Measurements from ENCODE around the gene LRP4. TPM values are rescaled to one million over a fixed set of nuclear protein-coding genes. Genes with fewer than 3 reads are reported as not detected.
"Not testable (repeated sequence)": the region's sequence is repeated elsewhere in the genome, so short reads cannot be mapped to it uniquely, and the experiment has no call there.

LRP4 gene, protein sequence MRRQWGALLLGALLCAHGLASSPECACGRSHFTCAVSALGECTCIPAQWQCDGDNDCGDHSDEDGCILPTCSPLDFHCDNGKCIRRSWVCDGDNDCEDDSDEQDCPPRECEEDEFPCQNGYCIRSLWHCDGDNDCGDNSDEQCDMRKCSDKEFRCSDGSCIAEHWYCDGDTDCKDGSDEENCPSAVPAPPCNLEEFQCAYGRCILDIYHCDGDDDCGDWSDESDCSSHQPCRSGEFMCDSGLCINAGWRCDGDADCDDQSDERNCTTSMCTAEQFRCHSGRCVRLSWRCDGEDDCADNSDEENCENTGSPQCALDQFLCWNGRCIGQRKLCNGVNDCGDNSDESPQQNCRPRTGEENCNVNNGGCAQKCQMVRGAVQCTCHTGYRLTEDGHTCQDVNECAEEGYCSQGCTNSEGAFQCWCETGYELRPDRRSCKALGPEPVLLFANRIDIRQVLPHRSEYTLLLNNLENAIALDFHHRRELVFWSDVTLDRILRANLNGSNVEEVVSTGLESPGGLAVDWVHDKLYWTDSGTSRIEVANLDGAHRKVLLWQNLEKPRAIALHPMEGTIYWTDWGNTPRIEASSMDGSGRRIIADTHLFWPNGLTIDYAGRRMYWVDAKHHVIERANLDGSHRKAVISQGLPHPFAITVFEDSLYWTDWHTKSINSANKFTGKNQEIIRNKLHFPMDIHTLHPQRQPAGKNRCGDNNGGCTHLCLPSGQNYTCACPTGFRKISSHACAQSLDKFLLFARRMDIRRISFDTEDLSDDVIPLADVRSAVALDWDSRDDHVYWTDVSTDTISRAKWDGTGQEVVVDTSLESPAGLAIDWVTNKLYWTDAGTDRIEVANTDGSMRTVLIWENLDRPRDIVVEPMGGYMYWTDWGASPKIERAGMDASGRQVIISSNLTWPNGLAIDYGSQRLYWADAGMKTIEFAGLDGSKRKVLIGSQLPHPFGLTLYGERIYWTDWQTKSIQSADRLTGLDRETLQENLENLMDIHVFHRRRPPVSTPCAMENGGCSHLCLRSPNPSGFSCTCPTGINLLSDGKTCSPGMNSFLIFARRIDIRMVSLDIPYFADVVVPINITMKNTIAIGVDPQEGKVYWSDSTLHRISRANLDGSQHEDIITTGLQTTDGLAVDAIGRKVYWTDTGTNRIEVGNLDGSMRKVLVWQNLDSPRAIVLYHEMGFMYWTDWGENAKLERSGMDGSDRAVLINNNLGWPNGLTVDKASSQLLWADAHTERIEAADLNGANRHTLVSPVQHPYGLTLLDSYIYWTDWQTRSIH (N-terminal part only)
- total RNA-seq (under 1 TPM; 0.27 to 0.35 TPM), polyA plus RNA-seq (not detected)

DNA sequence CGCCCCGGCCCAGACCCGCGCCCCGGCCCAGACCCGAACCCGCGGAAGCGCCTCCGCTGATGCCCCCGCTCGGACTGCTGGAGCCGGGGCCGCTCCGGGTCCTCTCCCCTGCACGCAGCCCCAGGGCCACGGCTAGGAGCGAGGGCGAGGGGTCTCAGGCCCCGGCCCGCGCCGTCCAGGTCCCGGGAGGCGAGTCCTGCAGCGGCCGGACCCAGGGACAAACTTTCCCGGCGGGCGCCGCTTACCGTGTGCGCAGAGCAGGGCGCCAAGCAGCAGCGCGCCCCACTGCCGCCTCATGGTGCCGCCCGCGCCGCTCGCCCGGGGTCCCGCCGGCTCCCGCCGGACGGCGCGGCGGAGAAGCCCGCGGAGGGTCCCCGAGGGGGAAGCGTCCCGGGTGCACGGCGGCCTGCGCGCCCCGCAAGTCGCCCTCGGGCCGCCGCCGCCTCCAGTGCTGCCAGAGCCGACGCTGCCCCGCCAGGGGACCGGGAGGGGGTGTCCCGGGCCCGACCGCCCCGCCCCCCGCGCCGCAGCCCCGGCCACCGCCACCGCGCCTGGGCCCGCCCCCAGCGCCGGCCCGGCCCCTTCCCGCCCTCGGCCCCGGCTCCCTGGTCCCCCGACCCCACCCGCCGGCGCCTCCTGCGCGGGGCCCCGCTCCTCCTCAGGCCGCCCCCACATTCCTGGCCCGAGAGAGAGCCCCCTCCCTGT is at the start of gene LRP4:
TSS of gene LRP4 (minus strand) at position 468 of the 705 bp plus-strand sequence. CDS start at position 297, 171 bp downstream.
- Mint-ChIP-seq H3K9me3 (no peaks in the 10 kb centered on the region), H3K27me3 (peaks cover 34 to 58% of the 10 kb centered on the region in 2 donors), H3K36me3 (no peaks in the 10 kb centered on the region), H3K4me3 (peak within 1 kb of the TSS; percentile 77 to 90 (median 81)), H3K27ac (peak within 1 kb of the TSS in 4 of 8 donors; percentile 13 to 94 (median 61)), H3K4me1 (peaks cover 28 to 32% (median 28%) of the 10 kb centered on the region in 3 donors)
- Histone ChIP-seq H3K4me3 (ENCODE audit: low read length) (peak within 1 kb of the TSS; percentile 66), H3K36me3 (ENCODE audit: insufficient read depth, low read length) (no peaks in the 10 kb centered on the region), H3K9me3 (ENCODE audit: low read length) (no peaks in the 10 kb centered on the region), H3K27ac (ENCODE audit: low read depth, low read length) (no peak within 1 kb of the TSS), H3K4me1 (ENCODE audit: insufficient read depth, low read length) (peaks cover 20% of the 10 kb centered on the region), H3K27me3 (ENCODE audit: insufficient read depth, low read length, poor library complexity, severe bottlenecking) (peaks cover 52% of the 10 kb centered on the region)
- ChIA-PET POLR2A (no interaction called here), CTCF (no interaction called here)
- peak in 4 of 5 donors; percentile 15 to 38 (median 30) for DNase-seq

DNA sequence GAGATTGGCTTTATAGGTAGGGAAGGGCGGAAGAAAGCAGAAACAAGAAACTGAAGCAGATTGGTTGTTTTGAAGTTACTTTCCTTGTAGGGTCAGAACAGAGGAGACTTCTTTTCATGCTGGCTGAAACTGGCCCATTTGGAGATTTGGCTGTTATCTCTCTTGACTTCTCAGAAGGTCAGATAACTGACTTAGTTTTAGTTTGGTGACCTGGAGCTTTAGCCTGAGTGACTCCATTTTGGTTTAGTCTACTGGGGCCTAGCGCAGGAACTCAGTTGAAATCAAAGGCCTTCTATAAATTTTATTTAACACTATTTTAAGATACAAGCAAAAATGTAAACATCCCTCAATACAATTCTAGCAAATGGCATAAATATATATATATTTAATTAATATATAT is 49.6 kb upstream of the LRP4 start:
- H3K4me1 ChIP-seq (ENCODE audit: insufficient read depth, low read length): no peaks in the 10 kb centered on the region
- H3K4me3 Mint-ChIP-seq: no peak overlapping the region
- H3K9me3 Mint-ChIP-seq: no peaks in the 10 kb centered on the region
- ChIA-PET CTCF (no interaction called here), POLR2A (no interaction called here)
- no peaks in the 10 kb centered on the region for H3K4me1 Mint-ChIP-seq
- H3K9me3 ChIP-seq (ENCODE audit: low read length): no peaks in the 10 kb centered on the region
- no peaks in the 10 kb centered on the region for H3K27me3 ChIP-seq (ENCODE audit: insufficient read depth, low read length, poor library complexity, severe bottlenecking)
- no peak overlapping the region for H3K27ac ChIP-seq (ENCODE audit: low read depth, low read length)
- peaks cover 3 to 6% (median 4%) of the 10 kb centered on the region in 3 donors for H3K36me3 Mint-ChIP-seq
- DNase-seq: no peak
- peaks cover 0 to under 1% of the 10 kb centered on the region in 2 donors for H3K27me3 Mint-ChIP-seq
- H3K4me3 ChIP-seq (ENCODE audit: low read length): no peak overlapping the region
- no peaks in the 10 kb centered on the region for H3K36me3 ChIP-seq (ENCODE audit: insufficient read depth, low read length)
- no peak overlapping the region for H3K27ac Mint-ChIP-seq

DNA sequence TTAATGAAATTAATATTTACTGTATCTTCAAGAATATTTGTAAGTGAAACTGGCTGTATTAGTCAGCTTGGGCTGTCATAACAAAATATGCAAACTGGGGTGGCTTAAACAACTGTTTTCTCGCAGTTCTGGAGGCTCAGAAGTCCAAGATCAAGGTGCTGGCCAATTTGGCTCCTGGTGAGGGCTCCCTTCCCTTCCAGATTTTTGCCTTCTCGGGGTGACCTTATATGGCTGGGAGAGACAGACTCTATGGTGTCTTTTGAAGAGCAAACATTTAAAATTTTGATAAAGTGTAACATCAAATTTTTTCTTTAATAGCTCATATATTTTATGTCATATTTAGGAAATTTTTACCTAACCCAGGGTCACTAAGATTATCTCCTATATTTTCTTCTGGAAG is 48.4 kb upstream of the LRP4 start:
- ChIA-PET POLR2A (no interaction called here), CTCF (no interaction called here)
- Histone ChIP-seq H3K36me3 (ENCODE audit: insufficient read depth, low read length) (no peaks in the 10 kb centered on the region), H3K4me3 (ENCODE audit: low read length) (no peak overlapping the region), H3K27ac (ENCODE audit: low read depth, low read length) (no peak overlapping the region), H3K27me3 (ENCODE audit: insufficient read depth, low read length, poor library complexity, severe bottlenecking) (no peaks in the 10 kb centered on the region), H3K4me1 (ENCODE audit: insufficient read depth, low read length) (no peaks in the 10 kb centered on the region), H3K9me3 (ENCODE audit: low read length) (no peaks in the 10 kb centered on the region)
- no peaks in the 10 kb centered on the region for H3K4me1 Mint-ChIP-seq
- H3K27ac Mint-ChIP-seq: no peak overlapping the region
- no peak overlapping the region for H3K4me3 Mint-ChIP-seq
- peaks cover 8 to 9% (median 8%) of the 10 kb centered on the region in 3 donors for H3K36me3 Mint-ChIP-seq
- H3K27me3 Mint-ChIP-seq: peaks cover 0 to 2% of the 10 kb centered on the region in 2 donors
- DNase-seq: no peak
- peaks cover 0 to 2% (median 0%) of the 10 kb centered on the region in 5 donors for H3K9me3 Mint-ChIP-seq

DNA sequence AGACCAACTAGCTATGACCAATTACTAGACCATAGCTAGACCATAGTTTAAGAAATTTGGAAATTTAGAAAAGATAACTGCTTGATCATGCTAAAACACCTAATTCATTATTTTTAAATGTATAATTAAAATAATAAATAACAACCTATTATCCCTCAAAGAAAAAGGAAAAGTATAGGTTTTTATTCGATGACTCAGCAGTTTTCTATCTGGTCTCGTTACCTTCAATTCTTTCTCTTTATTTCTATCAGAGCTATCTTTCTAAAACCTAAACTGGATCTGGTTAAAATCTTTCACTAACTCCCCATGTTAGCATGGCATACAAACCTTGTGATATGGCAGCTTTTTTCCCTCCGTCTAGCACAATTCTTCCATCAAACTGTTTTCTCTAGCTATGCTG is 45.5 kb upstream of the LRP4 start:
- Mint-ChIP-seq H3K27me3 (peaks cover 0 to 2% of the 10 kb centered on the region in 2 donors), H3K27ac (no peak overlapping the region), H3K9me3 (peaks cover 0 to 6% (median 2%) of the 10 kb centered on the region in 5 donors), H3K4me1 (no peaks in the 10 kb centered on the region), H3K36me3 (peaks cover 16 to 31% (median 28%) of the 10 kb centered on the region in 3 donors), H3K4me3 (no peak overlapping the region)
- H3K27me3 ChIP-seq (ENCODE audit: insufficient read depth, low read length, poor library complexity, severe bottlenecking): no peaks in the 10 kb centered on the region
- H3K4me3 ChIP-seq (ENCODE audit: low read length): no peak overlapping the region
- DNase-seq: no peak
- H3K9me3 ChIP-seq (ENCODE audit: low read length): no peaks in the 10 kb centered on the region
- H3K27ac ChIP-seq (ENCODE audit: low read depth, low read length): no peak overlapping the region
- H3K36me3 ChIP-seq (ENCODE audit: insufficient read depth, low read length): no peaks in the 10 kb centered on the region
- CTCF ChIA-PET: interaction anchor here (1.5 kb wide), 1 partner anchor 410 kb away, joined by 3 read pairs; no protein-coding TSS in a partner anchor
- POLR2A ChIA-PET: no interaction called here
- H3K4me1 ChIP-seq (ENCODE audit: insufficient read depth, low read length): no peaks in the 10 kb centered on the region

DNA sequence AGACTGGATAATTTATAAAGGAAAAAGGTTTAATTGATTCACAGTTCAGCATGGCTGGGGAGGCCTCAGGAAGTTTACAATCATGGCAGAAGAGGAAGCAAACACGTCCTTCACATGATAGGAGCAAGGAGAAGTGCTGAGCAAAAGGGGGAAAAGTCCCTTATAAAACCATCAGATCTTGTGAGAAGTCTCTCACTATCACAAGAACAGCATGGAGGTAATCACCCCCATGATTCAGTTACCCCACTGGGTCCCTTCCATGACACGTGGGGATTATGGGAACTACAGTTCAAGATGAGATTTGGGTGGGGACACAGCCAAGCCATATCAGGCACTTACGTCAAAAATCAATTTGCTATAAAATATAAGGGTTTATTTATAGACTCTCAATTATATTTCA is 43.5 kb upstream of the LRP4 start:
- H3K4me3 Mint-ChIP-seq; H3K27me3 ChIP-seq (ENCODE audit: insufficient read depth, low read length, poor library complexity, severe bottlenecking); H3K27me3 Mint-ChIP-seq; CTCF ChIA-PET; DNase-seq; H3K4me3 ChIP-seq (ENCODE audit: low read length); H3K27ac ChIP-seq (ENCODE audit: low read depth, low read length); H3K36me3 ChIP-seq (ENCODE audit: insufficient read depth, low read length); H3K9me3 ChIP-seq (ENCODE audit: low read length); H3K4me1 Mint-ChIP-seq; POLR2A ChIA-PET; H3K9me3 Mint-ChIP-seq; H3K4me1 ChIP-seq (ENCODE audit: insufficient read depth, low read length); H3K27ac Mint-ChIP-seq: not testable (repeated sequence)
- peaks cover 20 to 36% (median 35%) of the 10 kb centered on the region in 3 donors for H3K36me3 Mint-ChIP-seq

DNA sequence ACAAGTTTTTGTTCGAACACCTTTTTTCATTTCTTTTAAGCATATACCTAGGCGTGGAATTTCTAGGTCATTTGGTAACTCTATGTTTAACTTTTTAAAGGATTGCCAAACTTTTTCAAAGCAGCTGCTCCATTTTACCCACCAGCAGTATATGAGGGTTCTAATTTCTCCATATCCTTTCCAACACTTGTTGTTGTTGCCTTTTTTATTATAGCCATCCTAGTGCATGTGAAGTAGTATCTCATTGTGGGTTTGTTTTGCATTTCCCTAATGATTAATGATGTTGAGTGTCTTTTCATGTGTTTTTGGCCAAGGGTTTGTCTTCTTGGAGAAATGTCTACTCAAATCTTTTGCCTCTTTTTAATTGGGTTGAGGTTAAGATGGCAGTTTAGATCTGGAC is 42.7 kb upstream of the LRP4 start:
- H3K27me3 ChIP-seq (ENCODE audit: insufficient read depth, low read length, poor library complexity, severe bottlenecking): no peaks in the 10 kb centered on the region
- Mint-ChIP-seq H3K9me3 (peaks cover 4 to 9% (median 6%) of the 10 kb centered on the region in 5 donors), H3K36me3 (peaks cover 20 to 36% (median 35%) of the 10 kb centered on the region in 3 donors), H3K27ac (no peak overlapping the region), H3K4me1 (no peaks in the 10 kb centered on the region), H3K27me3 (peaks cover 0 to 2% of the 10 kb centered on the region in 2 donors), H3K4me3 (no peak overlapping the region)
- H3K36me3 ChIP-seq (ENCODE audit: insufficient read depth, low read length): no peaks in the 10 kb centered on the region
- H3K9me3 ChIP-seq (ENCODE audit: low read length): no peaks in the 10 kb centered on the region
- ChIA-PET POLR2A (no interaction called here), CTCF (no interaction called here)
- DNase-seq: no peak
- no peaks in the 10 kb centered on the region for H3K4me1 ChIP-seq (ENCODE audit: insufficient read depth, low read length)
- H3K27ac ChIP-seq (ENCODE audit: low read depth, low read length): no peak overlapping the region
- no peak overlapping the region for H3K4me3 ChIP-seq (ENCODE audit: low read length)

DNA sequence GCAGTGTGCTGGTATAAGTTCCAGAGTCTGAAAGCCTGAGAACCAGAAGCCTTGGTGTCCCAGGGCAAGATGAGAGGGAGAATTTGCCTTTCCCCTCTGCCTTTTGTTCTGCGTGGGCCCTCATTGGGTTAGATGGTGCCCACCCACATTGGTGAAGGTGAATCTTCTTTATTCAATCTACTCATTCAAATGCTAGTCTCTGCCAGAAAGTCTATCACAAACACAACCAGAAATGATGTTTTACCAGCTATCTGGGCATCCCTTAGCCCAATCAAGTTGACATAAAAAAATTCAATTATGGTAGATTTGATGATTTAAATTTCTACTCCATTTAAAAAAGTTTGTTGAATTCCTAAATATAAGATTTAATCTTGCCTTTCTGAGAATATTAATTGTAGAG is 40.4 kb upstream of the LRP4 start:
- Mint-ChIP-seq H3K36me3 (peaks cover 17 to 34% (median 33%) of the 10 kb centered on the region in 3 donors), H3K27ac (no peak overlapping the region), H3K27me3 (peaks cover 0 to 2% of the 10 kb centered on the region in 2 donors), H3K4me3 (no peak overlapping the region), H3K9me3 (peaks cover 4 to 9% (median 6%) of the 10 kb centered on the region in 5 donors), H3K4me1 (no peaks in the 10 kb centered on the region)
- Histone ChIP-seq H3K4me1 (ENCODE audit: insufficient read depth, low read length) (no peaks in the 10 kb centered on the region), H3K27ac (ENCODE audit: low read depth, low read length) (no peak overlapping the region), H3K4me3 (ENCODE audit: low read length) (no peak overlapping the region), H3K36me3 (ENCODE audit: insufficient read depth, low read length) (no peaks in the 10 kb centered on the region), H3K27me3 (ENCODE audit: insufficient read depth, low read length, poor library complexity, severe bottlenecking) (no peaks in the 10 kb centered on the region), H3K9me3 (ENCODE audit: low read length) (no peaks in the 10 kb centered on the region)
- CTCF ChIA-PET: no interaction called here
- POLR2A ChIA-PET: no interaction called here
- DNase-seq: no peak
